GM12878 (cell line): Measurements from ENCODE around the gene CALN1. TPM values are rescaled to one million over a fixed set of nuclear protein-coding genes. Genes with fewer than 3 reads are reported as not detected.

Experiments
- ATAC-seq: fragments of 200-7000 bp; cut with Tn5 transposase; 3 replicates; pipeline ENCODE4 v1.9.1; 2020; ENCODE audit warnings: mild to moderate bottlenecking, moderate library complexity
- BruUV-seq: library from RNA; stranded (reverse); fragments of 400-500 nt; replicated peaks from 2 replicates; lab custom pipeline; 2021; lab: Mats Ljungman, UMichigan
- CTCF ChIA-PET: fragments of 300-600 bp; sonication (Branson Sonifier 250); formaldehyde crosslinking; extraction: SDS; loops from one replicate; lab custom pipeline; 2021; ENCODE audit warnings: inconsistent platforms; lab: Yijun Ruan, JAX
- POLR2A ChIA-PET: fragments of 350-600 bp; formaldehyde crosslinking; extraction: SDS; loops from one replicate; lab custom pipeline; 2021; ENCODE audit warnings: inconsistent platforms; lab: Charles Lee
- RAD21 ChIA-PET: fragments of 300-600 bp; sonication (Branson Sonifier 250); formaldehyde crosslinking; loops from one replicate; lab custom pipeline; 2023; ENCODE audit warnings: antibody characterized with exemption; ENCODE audit not compliant: unreplicated experiment; lab: Charles Lee
- SMC1A ChIA-PET: fragments of 300-600 bp; sonication (Branson Sonifier 250); formaldehyde crosslinking; loops from one replicate; lab custom pipeline; 2023; ENCODE audit not compliant: unreplicated experiment, uncharacterized antibody; lab: Charles Lee
- DNase-seq: peaks from one replicate; pipeline ENCODE4 v3.0.0-alpha.2; 2011; ENCODE audit warnings: low read depth, low spot score
- FAIRE-seq: peaks from 3 replicates; lab custom pipeline; 2011; peaks lifted over from hg19 to GRCh38; lab: Jason Lieb, UNC
- H2AFZ ChIP-seq: 2 replicates; pipeline ENCODE4 v1.6.0; 2011; ENCODE audit warnings: low read depth, low read length, control low read depth; ENCODE audit not compliant: control insufficient read depth
- H3K27ac ChIP-seq: 2 replicates; pipeline ENCODE4 v1.5.1; 2011; ENCODE audit warnings: control low read depth; ENCODE audit not compliant: control insufficient read depth, insufficient read depth
- H3K27me3 ChIP-seq, 2 experiments: replicated peaks in 1 of 2; 2 replicates each; pipeline versions ENCODE4 v1.6.0 to v1.6.1; 2011; ENCODE audit warnings: low read length in 1 of 2; ENCODE audit not compliant: control insufficient read depth in 2 of 2, insufficient read depth in 2 of 2
- H3K36me3 ChIP-seq, 2 experiments: 2 replicates each; pipeline ENCODE4 v1.5.1; 2011; ENCODE audit warnings: low read length in 1 of 2; ENCODE audit not compliant: control insufficient read depth in 2 of 2, insufficient read depth in 2 of 2
- H3K4me1 ChIP-seq: 2 replicates; pipeline ENCODE4 v1.6.1; 2011; ENCODE audit warnings: mild to moderate bottlenecking, low read length, moderate library complexity, mixed read lengths; ENCODE audit not compliant: control insufficient read depth, insufficient read depth
- H3K4me2 ChIP-seq: 2 replicates; pipeline ENCODE4 v1.6.0; 2011; ENCODE audit warnings: control low read depth; ENCODE audit not compliant: control insufficient read depth, insufficient read depth
- H3K4me3 ChIP-seq: fragments of 200-600 bp; sonication (generic); 2 replicates; pipeline ENCODE4 v1.5.1; 2016
- H3K79me2 ChIP-seq: 2 replicates; pipeline ENCODE4 v1.6.0; 2011; ENCODE audit warnings: low read length; ENCODE audit not compliant: control insufficient read depth, insufficient read depth
- H3K9ac ChIP-seq: 2 replicates; pipeline ENCODE4 v1.8.0; 2011; ENCODE audit warnings: low read length, control low read depth, mixed read lengths; ENCODE audit not compliant: control insufficient read depth, insufficient read depth
- H3K9me3 ChIP-seq: replicated peaks from 3 replicates; pipeline ENCODE4 v1.5.1; 2011; ENCODE audit warnings: mild to moderate bottlenecking, low read length; ENCODE audit not compliant: control insufficient read depth, insufficient read depth
- H4K20me1 ChIP-seq: 2 replicates; pipeline ENCODE4 v1.6.0; 2011; ENCODE audit not compliant: control insufficient read depth, insufficient read depth
- EGR1 ChIP-seq, 2 experiments: IDR thresholded peaks; 1 replicate in 1 of 2; 2 replicates in 1 of 2; pipeline ENCODE4 v1.6.1; 2011 to 2012; ENCODE audit warnings: low read depth in 2 of 2, low read length in 2 of 2, borderline replicate concordance in 1 of 2, mild to moderate bottlenecking in 1 of 2, moderate library complexity in 1 of 2
- JUNB ChIP-seq: IDR thresholded peaks from 2 replicates; pipeline ENCODE4 v1.6.1; 2016; ENCODE audit warnings: antibody characterized with exemption, mild to moderate bottlenecking
- MXI1 ChIP-seq: fragments of 150-350 bp; IDR thresholded peaks from 2 replicates; pipeline ENCODE4 v1.6.1; 2011; ENCODE audit warnings: low read depth, mild to moderate bottlenecking, inconsistent platforms, low read length, improper control_type of control experiment
- MYC ChIP-seq: IDR thresholded peaks from 2 replicates; pipeline ENCODE4 v1.6.1; 2011; ENCODE audit warnings: mild to moderate bottlenecking, low read length, moderate library complexity, inconsistent platforms; ENCODE audit not compliant: insufficient read depth, insufficient replicate concordance, insufficient read length, severe bottlenecking
- POLR2AphosphoS5 ChIP-seq: IDR thresholded peaks from 2 replicates; pipeline ENCODE4 v1.6.1; 2011; ENCODE audit warnings: mild to moderate bottlenecking, low read length, inconsistent platforms
- WGBS: methylation state at CpG from one replicate; pipeline ENCODE4 v1.1.6; 2016; ENCODE audit warnings: low lambda C conversion rate; ENCODE audit not compliant: insufficient replicate concordance, insufficient coverage; ENCODE audit errors: missing lambda C conversion rate; 5-methylcytosine and 5-hydroxymethylcytosine counted together
- in situ Hi-C: fragments of 300-500 bp; cut with MboI; formaldehyde crosslinking; loops from 9 replicates; pipeline ENCODE4 v1.14.3; 2018; ENCODE audit warnings: mixed read lengths
- intact Hi-C: fragments of 100-400 bp; cut with micrococcal nuclease; formaldehyde crosslinking; loops from one replicate; pipeline ENCODE4 v1.14.2; 2022; ENCODE audit not compliant: unreplicated experiment
- polyA plus RNA-seq, 11 experiments: library from polyadenylated mRNA; depleted of rRNA in 4 of 11; unstranded in 6 of 11; stranded (reverse) in 5 of 11; fragments of >200 nt; fragmentation: Nextera tagmentation in 4 of 11; fragmentation: Illumina TruSeq in 1 of 11; extraction: Ambion mirVana in 4 of 11; extraction: Trizol in 1 of 11; gene quantifications; 1 replicate in 1 of 11; 2 replicates in 10 of 11; pipeline versions ENCODE4 v1.2.1 to v1.2.3, GENCODE V29; 2011 to 2016; ENCODE audit warnings: inconsistent platforms in 2 of 11, missing spikeins in 2 of 11, low read depth in 1 of 11
- total RNA-seq, 4 experiments: library from RNA; depleted of rRNA in 3 of 4; stranded (reverse); fragments of >200 nt in 3 of 4; fragmentation: Illumina TruSeq in 1 of 4; extraction: Trizol in 1 of 4; gene quantifications; 2 replicates each; pipeline versions ENCODE4 v1.2.1 to v1.2.3, GENCODE V29; 2013 to 2021
- TF ChIP-seq, protein P1 (sequence below): fragments of 150-350 bp; IDR thresholded peaks from 2 replicates; pipeline ENCODE4 v1.6.1; 2016; ENCODE audit warnings: low read depth, low read length

The CALN1 gene
- total and polyA plus RNA-seq, 10 of the 15 experiments (the other 5 are each of a cell fraction or from before 2014, with no cell fraction given), result 0.48 to 15.3 (median 1.6) TPM

DNA sequence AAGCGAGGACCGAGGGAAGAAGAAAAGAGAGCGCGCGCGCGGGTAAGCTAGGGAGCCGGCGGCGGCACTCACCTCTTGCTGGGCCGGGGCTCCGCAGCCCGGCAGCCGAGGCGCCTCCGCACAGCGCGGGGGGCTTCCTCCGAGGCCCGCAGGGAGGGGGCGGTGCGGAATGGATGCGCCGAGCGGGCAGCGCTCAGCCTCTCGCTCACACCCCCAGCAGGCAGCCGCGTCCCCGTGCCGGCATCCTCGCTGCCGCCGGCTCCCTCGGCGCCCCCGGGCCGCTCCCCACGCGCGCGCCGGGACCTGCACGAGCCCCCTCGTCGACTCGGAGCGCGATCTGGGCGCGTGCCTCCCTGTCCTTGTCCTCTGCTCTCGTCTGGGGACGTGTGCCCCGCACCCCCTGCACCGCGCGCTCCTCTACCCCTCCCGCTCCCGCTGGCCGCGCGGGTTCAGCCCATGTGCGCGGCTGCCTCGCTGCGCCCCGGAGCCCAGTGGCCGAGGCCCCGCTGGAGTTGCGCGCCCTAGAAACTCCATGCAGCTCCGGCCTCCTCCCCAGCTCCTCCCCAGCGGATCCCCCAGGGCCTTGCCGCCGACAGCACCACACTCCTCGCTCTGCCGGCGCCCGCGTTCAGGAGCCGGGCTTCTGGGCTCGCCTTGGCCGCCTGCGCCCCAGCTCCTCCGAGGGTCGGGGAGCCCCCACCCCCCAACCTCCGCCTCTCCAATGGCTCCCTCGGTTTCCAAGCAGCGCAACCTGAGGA lies 75.3 kb downstream of the CALN1 start:
- CTCF ChIA-PET, result no interaction called here
- no peak for TF ChIP-seq EGR1 (IDR thresholded peaks at IDR 0.05; ENCODE audit: borderline replicate concordance in 1 of 2, low read depth in 2 of 2, low read length in 2 of 2)
- TF ChIP-seq, protein P1, sequence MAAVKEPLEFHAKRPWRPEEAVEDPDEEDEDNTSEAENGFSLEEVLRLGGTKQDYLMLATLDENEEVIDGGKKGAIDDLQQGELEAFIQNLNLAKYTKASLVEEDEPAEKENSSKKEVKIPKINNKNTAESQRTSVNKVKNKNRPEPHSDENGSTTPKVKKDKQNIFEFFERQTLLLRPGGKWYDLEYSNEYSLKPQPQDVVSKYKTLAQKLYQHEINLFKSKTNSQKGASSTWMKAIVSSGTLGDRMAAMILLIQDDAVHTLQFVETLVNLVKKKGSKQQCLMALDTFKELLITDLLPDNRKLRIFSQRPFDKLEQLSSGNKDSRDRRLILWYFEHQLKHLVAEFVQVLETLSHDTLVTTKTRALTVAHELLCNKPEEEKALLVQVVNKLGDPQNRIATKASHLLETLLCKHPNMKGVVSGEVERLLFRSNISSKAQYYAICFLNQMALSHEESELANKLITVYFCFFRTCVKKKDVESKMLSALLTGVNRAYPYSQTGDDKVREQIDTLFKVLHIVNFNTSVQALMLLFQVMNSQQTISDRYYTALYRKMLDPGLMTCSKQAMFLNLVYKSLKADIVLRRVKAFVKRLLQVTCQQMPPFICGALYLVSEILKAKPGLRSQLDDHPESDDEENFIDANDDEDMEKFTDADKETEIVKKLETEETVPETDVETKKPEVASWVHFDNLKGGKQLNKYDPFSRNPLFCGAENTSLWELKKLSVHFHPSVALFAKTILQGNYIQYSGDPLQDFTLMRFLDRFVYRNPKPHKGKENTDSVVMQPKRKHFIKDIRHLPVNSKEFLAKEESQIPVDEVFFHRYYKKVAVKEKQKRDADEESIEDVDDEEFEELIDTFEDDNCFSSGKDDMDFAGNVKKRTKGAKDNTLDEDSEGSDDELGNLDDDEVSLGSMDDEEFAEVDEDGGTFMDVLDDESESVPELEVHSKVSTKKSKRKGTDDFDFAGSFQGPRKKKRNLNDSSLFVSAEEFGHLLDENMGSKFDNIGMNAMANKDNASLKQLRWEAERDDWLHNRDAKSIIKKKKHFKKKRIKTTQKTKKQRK, result no peak
- no peak for TF ChIP-seq POLR2AphosphoS5
- no peak for TF ChIP-seq MXI1
- TF ChIP-seq MYC, result no peak
- TF ChIP-seq JUNB, result no peak
- TF ChIP-seq, all 136 proteins: peak for 0
- Histone ChIP-seq H3K79me2 (no peaks in the 10 kb centered on the region), H2AFZ (no peak overlapping the region), H3K4me1 (no peaks in the 10 kb centered on the region), H3K4me2 (no peak overlapping the region), H3K27ac (no peak overlapping the region), H3K9me3 (no peaks in the 10 kb centered on the region; the same call in 2 of the 3 replicates), H3K9ac (no peak overlapping the region), H3K36me3 (no peaks in the 10 kb centered on the region), H3K4me3 (no peak overlapping the region), H4K20me1 (no peaks in the 10 kb centered on the region), H3K27me3 (no peaks in the 10 kb centered on the region)
- WGBS, result 59% methylated on average over 38 of the region's 89 CpGs
- intact Hi-C loops (no loop called here), in situ Hi-C loops (no loop called here)
- RAD21 ChIA-PET, result no interaction called here
- POLR2A ChIA-PET, result no interaction called here
- DNase-seq, result no peak
- no peak for FAIRE-seq
- no TSS peak for BruUV-seq
- SMC1A ChIA-PET, result no interaction called here
- no peak for ATAC-seq
